Amniotic epithelial cell (primary cell): Measurements from ENCODE around the gene PELI1.
A peak's percentile ranks its signal among the peaks of the same experiment; 100 is the strongest.
"Not testable (repeated sequence)": the region's sequence is repeated elsewhere in the genome, so short reads cannot be mapped to it uniquely, and the experiment has no call there.

Experiments
- DNase-seq: peaks from one replicate; pipeline ENCODE4 v3.0.0-alpha.2; 2010; ENCODE audit warnings: low read depth

Gene PELI1

DNA sequence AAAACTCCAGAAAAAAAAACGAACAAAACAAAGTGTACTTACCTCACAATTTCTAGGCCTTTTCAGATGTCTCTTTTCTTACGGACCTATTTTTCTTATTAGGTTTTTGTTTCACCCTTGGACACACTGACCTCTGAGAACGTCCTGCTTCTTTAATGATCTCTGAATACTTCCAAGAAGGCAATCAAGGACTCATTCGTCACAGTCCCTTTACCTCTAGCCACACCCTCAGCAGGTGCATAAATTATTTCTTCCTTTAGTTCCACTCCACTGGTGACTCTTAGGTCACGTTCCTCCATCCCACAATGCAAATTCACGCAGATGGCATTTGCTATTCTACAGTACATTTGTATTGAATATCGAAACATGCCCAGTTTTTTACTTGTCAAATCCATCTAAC is 21.9 kb downstream of the PELI1 start:
- DNase-seq, result no peak

DNA sequence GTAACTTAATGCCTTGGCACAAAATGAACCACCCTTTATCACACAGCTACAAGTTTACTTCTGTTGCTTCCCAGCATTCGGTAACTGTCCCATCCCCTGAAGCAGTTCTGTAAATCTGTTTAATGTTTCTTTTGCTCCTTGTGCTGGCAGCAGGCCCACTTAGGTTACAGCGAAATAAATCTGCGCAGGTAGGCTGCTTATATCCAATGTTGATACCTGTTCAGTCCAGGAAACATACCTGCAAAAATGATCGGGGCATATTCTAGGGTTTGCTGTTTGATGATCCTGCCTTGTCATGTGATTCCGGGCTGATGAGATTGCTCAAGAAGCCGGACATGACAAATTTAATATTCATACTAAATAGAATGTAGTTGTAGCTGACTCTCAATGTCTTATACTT is 23.3 kb downstream of the PELI1 start:
- no peak for DNase-seq

DNA sequence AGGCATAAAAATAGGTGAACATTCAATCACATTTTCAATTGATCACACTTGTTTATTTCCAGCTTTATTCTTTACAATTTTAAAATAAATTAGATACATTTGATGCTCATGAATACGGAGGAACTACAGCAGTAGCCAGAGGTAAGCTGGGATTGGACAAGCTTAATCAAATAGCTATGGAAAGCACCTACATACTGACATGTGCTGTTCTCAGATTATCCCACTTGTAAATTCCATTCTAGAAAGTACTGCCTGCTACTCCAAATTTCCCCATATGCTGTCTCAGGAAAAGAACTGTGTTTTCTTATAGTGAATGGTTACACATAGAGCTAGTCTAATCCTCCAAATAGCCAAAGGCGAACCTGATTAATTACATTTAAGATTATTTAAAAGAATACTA is 24.2 kb downstream of the PELI1 start:
- no peak for DNase-seq

DNA sequence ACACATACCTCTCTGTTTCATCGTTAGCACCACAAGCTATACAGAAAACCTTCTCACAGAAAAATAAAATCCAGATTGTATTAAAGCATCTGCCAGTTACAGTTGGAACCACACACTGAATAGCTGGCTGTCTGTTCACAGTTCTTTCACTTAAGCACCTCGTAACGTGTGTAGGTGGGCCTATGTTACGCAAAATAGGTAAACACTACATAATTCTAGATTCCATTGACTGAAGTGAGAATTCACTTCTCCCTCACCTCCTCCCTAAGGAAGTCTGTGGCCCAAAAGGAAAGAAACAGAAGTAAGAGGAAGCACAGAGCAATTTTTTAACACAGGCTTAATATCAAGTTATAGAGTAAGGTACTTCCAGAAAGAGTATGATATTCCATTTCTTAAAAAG is 24.9 kb downstream of the PELI1 start:
- no peak for DNase-seq

DNA sequence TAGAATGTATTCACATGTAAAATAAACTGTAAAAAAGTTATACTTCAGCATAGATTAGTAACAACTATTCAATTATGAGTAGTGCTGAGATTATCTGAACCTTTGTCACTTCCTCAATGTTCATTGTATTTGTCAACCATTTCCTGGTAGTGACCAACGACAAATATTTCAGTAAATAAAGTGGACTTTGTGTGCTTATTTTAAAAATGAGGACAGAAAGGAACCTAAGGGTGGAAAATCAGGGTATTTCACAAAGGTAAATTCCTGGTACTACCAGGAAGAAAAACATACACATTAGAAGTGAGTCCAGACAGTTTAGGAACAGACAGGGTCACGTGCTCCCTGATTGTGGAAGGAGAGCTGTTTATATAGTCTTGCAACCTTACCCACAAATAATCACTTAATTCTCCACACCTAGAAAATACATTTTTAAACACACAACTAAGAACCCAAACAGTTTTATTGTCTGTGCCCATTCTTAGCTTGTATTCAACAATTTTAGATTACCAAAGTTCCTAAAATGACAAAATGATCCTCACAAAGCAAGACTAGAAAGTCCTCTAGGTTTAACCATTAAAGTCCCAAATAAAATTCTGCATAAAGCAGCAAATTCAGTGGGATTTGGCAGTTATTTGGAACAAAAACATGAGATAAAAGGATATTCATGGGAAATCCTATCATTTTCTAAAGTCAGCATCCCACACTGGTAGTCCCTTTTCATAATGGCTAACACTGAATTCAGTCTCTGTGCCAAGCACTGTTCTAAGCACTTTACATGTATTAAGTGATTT is 28.2 kb downstream of the PELI1 start:
- no peak for DNase-seq

DNA sequence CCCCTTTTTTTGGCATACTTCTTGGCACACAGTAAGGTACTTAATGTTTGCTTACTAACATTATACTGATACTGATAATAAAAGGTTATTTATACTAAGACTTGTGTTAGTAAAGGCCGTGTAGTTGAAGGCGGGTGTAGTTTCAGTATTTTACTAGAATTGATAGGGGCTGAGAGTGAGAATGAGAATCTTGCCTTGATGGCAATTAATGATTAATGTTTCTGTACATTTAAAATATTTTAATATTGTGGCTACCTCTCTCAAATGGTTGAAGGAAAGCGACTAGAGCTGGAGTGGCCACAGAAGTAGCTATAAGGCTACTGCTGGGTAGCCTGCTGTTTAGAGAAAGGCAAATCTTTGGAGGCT is 29.3 kb downstream of the PELI1 start:
- no peak for DNase-seq

DNA sequence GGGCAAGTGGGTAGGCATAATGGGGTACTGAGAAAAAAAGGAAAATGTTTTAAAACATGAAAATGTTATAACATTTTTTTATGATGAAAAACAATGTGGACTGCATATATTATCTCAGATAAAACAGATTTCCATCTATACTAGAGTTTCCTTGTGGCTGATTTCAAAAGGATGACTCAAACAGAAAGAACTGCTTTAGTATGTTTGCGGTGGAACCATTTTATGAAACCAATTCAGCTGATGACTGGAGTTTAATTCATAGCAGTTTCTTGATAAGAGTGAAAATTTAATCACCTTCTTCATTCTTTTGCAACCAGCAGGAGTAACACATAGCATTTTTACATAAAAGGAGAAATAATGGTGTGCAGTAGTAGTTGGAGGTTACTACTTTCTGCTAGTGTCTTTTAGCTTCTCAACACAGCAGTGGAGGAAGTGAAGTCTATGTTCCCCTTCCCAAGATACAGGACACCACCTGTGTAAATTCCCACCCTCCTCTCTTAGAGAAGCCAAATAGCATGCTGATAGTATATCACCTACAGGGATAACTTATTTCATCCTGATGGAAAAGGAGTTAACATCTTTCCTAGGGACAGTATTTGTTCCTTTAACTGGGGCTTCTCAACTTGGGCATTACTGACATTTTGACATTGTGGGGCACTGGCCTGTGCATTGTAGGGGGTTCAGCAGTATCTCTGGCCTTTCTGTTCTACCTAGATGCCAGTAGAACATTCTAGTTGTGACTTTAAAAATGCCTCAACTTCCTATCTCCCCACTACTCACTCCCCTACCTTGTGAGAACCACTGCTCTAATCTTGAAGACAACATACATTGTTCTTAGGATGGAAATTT is 29.9 kb downstream of the PELI1 start:
- peak; percentile 94 for DNase-seq

DNA sequence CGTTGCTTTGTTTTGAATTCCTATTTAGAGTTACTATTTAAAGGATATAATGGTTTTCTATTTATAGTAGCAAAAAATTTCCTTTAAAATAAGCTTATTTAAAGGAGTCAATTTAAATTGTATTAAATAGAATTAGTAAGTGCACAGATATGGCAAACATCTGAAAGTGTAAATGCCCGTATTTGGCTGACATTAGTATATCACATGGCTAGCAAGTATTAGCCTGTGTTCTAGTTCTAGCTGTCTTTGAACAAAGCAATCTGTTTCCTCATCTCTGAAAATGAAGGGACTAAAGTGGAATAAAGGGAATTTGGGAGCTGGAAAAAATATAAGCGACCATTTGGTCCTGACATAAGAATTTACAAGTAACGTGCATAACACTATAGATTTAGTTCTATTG is 32.2 kb downstream of the PELI1 start:
- DNase-seq, result no peak

DNA sequence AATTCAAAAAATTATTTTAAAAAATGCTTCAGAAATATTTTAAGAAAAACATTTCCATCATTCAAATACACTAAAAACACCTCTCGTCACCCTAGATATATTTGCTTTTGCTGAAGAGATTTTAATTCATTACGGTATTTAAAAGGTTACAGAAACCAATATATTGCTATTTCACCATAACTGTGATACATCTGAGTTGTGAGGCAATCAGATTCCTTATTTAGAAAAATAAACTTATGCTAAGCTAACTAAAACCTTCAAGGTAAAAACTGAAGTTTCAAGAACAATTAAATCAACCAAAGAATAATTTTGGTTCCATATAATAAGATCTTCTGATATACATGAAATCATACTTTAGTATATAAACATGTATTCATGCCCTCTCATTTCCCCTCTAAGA is 32.8 kb downstream of the PELI1 start:
- no peak for DNase-seq

DNA sequence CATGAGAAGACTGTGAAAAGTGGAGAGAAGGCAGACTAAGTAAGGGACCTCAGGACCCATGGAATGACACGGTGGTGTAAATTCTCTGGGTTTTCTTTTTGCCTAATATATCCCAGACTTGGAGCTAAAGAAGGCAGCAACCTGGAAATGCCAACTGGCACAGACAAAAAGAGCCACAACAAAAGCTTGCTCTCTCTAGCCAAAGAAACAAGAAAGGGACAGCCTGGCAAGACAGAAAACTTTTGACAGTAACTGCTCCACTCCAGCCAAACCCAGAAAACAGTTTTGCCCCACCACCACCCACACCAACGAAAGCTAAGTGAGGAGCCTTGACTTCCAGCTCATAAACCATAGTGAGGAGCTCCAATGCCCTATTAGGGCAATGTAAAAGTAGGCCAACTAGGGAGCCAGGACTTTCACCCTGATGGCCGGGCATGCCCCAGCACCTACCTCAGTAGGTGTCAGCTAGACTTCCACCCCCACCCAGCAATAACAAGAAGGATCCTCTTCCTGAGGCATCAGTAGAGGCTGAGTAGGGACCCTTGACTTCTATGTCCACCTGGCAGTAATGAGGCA is 35.5 kb downstream of the PELI1 start:
- no peak for DNase-seq

DNA sequence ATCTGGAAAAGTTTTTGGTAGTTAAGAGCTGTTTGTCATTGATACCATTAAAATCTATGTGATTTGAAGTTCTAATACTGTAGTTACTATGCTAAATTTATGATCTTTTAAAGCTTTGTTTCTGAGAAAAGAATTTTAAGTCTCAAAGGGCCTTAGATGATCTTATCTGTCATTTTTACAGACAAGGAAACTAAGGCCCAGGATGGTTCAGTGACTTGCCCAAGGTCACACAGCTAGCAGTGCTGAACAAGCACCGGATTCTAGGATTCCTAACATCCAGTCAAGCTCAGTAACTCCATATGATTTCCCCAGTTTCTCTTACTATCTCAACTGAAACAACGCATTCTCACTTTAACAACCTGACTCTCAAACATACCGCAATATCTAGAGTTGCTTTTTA is 37.7 kb downstream of the PELI1 start:
- DNase-seq, result no peak

DNA sequence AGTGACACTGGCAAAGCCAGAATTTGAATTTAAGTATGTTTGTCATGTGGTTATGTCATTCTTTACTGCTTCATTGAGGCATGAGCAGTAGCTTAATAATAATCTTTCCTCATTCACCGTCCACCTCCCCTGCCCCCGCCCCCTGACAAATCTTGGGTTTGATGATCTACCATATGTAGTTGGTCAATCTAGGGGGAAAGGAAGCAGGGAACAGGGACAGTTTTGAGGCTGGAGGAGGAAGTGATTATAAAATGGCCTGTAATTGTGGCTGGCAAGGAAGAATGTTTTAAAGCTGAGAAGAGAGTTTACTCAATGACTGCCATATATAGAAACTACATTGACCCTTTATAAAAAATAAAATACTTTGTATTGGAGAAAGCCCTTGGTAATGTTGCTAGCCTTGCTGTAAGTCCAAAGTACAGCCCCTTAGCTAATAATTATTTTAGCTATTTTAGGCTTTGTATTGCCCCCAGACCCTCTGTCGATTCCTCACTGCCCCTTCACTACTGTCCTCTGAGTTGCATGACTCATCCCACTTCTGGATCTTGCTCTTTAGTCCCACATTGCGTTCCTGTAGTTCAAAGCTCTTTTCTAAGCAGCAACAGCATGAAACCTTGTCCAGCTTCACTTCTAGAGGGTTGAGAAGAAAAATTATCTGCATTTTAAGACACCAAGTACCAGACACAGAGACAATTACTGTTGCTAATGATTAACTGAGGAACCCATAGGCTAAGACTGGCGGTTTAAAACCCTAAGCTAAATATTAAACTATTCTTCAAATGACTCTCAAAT is 38.4 kb downstream of the PELI1 start:
- peak; percentile 20 for DNase-seq

DNA sequence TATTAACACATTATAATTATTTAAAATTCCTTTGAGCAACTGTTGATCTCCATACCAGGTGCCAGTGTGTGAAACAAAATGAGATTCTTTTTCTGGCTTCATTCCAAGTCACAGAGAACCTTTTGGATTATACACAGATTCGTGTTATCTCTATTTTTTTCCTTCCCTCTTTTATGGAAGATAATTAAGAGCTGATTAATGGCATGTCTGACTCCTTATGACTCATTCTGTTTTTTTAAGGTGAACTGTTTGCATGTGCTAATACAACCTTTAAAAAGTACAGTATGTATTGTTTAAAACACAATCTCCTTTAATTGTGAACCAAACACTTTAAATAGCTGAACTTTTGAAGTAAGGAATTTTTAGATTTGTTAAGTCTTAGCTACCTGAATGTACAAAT is 39.3 kb downstream of the PELI1 start:
- DNase-seq, result peak; percentile 66

DNA sequence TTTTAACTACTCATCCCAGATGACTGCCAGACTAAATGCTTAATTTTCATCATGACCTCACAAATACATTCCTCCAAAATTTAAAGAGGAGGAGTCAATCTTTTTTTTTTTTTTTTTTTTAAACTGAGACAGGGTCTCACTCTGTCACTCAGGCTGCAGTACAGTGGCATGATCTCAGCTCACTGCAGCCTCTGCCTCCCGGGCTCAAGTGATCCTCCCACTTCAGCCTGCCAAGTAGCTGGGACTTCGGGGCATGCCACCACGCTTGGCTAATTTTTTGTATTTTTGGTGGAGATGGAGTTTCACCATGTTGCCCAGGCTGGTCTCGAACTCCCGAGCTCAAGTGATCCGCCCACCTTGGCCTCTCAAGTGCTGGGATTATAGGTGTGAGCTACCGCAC is 41.5 kb downstream of the PELI1 start:
- DNase-seq, result not testable (repeated sequence)

DNA sequence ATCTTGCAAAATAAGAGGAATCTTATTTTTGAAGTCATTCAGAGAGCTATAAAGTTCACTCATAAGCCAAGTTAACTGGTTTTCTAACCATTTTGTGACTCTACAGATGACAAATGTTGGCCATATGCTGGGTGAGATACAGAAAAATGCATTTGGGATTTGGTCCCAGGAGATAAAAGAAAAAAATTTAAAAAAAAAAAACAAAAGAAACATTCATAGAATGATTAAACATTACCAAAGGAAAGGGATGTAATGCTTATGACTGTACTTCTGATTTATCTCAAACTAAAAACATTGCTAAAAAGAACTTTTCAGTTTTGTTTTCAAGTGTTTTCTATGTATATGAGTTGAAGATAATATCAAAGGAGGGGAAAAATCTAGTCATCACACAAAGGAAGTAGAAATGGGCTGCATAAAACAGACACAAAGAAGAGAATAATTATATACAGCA is 43.1 kb downstream of the PELI1 start:
- peak; percentile 65 for DNase-seq

DNA sequence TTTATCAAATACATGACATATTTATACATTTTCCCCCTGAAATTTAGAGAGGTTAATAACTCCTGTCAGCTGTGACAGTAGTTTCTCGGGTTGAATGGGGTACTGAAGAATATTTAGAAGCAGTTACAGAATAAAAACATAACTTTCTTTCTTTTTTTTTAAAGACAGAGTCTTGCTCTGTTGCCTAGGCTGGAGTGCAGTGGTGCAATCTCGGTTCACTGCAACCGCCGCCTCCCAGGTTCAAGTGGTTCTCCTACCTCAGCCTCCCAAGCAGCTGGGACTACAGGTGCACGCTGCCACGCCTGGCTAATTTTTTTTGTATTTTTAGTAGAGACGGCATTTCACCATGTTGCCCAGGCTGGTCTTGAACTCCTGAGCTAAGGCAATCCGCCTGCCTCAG is 43.6 kb downstream of the PELI1 start:
- DNase-seq, result not testable (repeated sequence)

DNA sequence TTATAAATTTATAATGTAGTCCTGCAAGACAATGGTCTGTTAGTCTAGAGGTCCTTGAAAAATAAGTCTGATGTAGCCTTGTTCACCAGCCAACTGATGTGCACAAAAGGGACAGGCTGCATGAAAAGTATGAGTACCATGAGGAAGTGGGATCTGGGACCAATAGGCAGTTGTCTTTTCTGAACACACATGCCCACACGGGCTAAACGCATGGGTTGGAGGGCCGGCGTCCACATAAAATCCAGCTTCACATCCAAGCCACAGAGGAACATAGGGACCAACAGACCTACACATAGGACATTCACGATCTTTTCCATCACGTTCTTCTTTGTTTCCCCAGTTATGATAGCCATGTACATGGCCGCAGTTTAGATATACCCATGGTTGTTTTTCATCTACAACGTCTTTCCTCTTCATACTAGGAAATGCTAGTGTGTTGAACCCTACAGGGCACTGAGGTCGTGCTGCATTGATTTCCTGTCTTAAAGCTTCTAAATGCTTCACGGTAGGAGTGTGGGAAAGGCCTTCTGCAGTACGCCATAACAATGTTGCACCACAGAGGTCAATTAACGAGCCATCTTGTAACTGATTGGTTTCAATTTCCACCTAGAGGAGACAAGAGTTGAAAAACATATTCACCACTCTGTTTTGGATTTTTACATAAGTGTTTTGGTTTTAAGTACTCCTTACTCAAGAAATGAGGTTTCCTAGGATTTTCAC is 49.4 kb downstream of the PELI1 start:
- no peak for DNase-seq

DNA sequence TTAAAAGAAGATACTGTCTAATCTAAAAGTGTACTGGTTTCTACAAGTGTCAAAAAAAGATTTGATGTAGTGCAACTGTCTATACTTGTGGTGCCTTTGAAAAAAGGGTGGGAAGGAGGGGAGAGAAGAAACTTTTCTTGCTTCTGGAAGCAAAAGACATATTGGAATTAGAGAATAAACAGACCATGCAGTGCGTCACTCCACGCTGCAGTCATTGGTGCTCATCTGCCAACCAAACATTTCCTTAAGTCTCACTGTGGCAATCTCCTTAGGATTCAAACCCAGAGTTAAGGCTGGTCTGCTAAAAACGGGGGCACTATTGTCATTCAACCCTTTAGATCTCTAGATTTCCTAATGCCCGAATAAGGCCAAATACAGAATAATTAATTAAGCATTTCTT is 50.9 kb downstream of the PELI1 start:
- DNase-seq, result no peak

DNA sequence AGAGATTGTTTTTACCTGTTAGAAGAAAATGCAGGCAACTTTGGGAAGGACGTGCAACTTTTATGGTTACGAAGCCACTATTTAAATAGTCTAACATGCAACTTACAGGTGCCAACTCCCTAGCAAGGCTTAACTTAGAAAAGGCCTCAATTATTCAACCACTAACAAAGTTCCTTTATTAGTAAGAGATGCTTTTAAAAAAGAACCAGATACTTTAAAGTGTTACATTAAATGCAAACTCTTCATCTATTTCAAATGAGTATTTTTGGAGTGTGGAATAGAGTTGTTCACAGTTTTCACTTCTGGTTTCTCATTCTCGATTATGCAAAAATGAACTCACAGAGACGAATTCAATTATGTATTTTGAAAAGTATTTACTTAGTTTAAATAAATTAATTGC is 51.7 kb downstream of the PELI1 start:
- no peak for DNase-seq

DNA sequence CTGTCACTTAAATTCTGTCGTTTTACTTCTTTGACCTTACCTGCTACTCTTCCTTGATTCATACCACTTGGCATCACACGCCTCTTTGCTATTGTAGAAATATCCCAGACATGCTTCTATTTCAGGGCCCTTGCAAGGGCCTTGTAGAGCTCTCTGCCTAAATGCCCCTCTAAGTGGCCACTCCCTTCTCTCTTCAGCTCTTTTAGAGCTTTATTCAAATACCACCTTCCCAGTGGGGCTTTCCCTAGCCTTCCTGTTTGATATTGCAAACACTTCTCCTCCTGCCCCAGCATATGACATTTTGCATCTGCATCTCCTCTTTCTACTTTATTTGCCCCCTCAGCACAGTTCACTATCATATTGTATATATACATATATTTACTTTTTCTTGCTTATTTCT is 54.0 kb downstream of the PELI1 start:
- no peak for DNase-seq

DNA sequence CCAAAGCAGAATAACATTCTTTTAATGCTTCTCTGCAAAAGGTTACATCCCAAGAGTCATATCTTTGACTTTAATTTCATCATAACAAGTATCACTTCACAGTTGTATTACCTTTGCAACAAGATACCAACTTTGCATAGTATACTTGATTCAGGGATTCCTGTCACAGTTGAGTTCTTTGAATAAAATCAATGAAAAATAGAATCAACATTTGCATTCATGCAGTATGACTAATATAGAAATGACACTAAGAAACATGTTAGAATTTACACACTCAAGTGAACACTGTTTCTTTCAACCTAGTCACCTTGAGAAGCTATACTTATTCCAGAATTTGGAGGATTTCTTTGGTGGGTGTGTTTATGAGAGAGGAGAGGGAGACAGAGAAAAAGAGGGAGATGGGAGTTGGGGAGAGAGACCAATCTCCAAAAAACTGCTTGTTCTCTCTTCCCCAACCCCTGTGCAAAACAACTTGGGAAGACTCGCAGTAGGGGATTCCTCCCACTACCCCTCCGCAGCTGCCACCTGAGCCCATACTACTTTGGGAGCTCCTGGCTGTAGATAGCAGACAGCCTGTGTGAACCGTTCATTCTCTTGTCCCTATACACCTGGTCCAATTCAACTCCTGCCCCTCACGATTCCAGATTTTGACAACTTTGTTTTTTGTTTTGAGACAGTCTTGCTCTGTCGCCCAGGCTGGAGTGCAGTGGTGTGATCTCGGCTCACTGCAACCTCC is 57.7 kb downstream of the PELI1 start:
- no peak for DNase-seq
